PC-3 (cell line): ENCODE measurements around the gene CDRT4.

ENCODE experiments used
- CTCF ChIP-seq: fragments of 300-600 bp; sonication (generic); conservative IDR thresholded peaks from 2 replicates; pipeline ENCODE4 v1.5.1; 2017; ENCODE audit warnings: antibody characterized with exemption, low read depth, mild to moderate bottlenecking, low read length
- EZH2 ChIP-seq: fragments of 300-600 bp; sonication (generic); IDR thresholded peaks from one replicate; pipeline ENCODE4 v1.6.1; 2017; ENCODE audit warnings: antibody characterized with exemption, mild to moderate bottlenecking, low read length; ENCODE audit not compliant: unreplicated experiment
- EZH2phosphoT487 ChIP-seq: fragments of 300-600 bp; sonication (generic); IDR thresholded peaks from 2 replicates; pipeline ENCODE4 v1.6.1; 2018; ENCODE audit warnings: mild to moderate bottlenecking, antibody characterized with exemption, low read length, borderline replicate concordance

DNA sequence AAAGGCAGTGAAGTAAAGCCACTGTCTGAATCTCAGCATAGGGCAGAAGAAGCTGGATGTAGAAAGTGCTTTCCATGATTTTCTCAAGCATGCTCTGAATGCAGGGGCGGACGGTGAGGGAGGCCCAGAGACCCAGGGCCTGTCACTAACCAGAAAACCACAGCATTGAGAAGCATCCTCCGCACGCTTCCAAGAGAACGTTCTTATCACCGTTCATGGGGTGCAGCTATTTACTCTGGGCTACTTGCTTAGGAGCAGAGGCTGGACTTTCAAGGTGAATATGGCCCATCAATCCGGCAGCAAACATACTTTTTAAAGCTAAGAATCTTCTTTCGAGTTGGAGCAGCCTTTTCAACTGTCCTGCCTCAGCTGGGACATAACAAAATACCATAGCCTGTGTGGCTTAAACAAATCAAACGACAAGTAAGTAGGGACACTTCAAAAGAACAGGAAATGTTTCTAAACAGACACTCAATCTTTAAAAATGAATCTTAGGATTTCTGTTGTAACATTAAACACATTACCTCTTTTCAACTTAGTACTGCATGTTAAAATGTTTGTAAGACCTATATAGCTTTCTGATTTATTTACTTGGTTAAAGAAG, 46.5 kb upstream of the CDRT4 start:
- no peak for TF ChIP-seq CTCF
- TF ChIP-seq EZH2 = no peak
- TF ChIP-seq EZH2phosphoT487 = no peak
